ENCODE results near the gene KYNU. TPM values are rescaled to one million over a fixed set of nuclear protein-coding genes. Genes with fewer than 3 reads are reported as not detected.

KYNU gene
- total RNA-seq (2022; extraction: Qiagen RNA extraction; ENCODE audit: low read depth), result 270 to 353 TPM (median 281 TPM) in 5 replicates

DNA sequence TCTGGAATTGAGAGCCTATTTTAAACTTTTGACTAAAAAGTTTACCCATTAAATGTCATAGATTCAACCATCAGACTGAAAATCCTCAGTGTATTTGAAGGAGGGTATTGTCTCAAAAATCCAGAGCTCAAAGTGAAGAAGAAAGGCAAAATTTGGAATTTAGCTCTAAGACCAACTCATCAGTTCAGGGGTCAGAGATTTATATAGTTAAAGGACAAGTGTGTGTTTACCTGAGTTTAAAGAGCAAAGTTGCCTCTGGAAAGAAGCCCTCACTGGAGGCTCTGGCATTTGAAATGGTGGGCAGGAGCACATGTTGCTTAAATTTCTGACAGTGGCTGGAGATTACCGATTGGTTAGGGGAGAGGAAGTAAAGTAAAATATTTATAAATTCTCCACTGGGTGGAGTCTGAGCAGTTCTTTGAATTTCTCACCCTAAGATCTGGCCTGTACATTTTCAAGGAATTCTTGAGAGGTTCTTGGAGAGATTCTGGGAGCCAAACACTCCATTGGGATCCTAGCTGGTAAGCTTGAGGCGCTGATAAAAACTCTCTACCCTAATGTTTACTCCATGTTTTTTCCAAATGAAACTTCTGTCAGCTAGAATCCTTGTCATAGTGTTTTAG is at the start of gene KYNU:
KYNU (plus strand) TSS at position 449 of the 623 bp plus-strand sequence. CDS start 7,704 bp downstream, outside the sequence.

All from A549 treated with RU486 at 1 μM for 4 hours (cell line).